ENCODE measurements around the gene IL22RA2.

Gene IL22RA2

DNA sequence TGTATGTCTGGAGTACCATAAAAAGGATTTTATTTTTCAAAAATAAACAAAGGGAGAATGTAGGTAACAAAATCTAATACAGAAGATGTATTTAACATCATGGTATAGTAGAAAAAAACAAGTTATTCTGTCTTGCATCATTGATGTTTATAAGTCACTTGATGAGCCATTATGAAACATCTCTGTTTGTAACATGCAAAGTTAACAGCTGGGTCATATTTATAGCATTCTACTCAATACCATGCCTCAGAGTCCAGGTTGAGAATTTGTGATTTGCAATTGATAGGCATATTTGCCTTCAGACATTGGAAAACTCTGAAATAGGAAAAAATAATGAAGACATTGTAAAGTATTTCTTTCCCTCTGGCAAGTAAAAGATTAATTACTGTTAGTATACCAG, 76.4 kb downstream of the IL22RA2 start:
- no peak for DNase-seq (ENCODE audit: low read depth)

DNA sequence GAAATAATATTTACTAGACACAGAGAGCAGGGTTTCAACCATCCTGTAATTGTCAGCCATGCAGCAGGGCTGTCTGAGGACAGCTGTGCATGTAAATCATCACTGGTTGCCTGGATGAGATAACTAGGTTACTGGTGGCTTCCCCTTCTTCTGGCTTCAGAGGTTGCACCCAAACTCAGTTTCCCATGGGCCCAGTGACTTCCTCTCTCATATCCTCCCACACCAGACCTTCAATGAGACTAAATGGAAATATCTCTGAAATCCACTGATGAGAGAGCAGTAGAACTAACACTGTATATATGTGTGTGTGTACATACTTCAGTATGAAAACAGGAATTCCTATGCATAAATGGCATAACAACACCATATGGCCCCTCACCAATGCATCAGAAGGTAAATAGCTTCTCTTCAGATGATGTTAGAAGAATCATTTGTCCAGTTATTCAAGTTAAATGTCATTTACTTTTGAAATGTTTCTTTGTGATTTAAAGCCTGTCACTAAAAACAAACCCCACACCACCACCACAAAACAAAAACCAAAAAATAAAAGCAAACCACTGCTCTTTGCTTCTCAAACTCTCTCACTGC, 77.7 kb downstream of the IL22RA2 start:
- DNase-seq (ENCODE audit: low read depth) = no peak

GRCh38 chr6:137095093-137095492, 78.4 kb downstream of the IL22RA2 start:
- no peak for DNase-seq (ENCODE audit: low read depth)

DNA sequence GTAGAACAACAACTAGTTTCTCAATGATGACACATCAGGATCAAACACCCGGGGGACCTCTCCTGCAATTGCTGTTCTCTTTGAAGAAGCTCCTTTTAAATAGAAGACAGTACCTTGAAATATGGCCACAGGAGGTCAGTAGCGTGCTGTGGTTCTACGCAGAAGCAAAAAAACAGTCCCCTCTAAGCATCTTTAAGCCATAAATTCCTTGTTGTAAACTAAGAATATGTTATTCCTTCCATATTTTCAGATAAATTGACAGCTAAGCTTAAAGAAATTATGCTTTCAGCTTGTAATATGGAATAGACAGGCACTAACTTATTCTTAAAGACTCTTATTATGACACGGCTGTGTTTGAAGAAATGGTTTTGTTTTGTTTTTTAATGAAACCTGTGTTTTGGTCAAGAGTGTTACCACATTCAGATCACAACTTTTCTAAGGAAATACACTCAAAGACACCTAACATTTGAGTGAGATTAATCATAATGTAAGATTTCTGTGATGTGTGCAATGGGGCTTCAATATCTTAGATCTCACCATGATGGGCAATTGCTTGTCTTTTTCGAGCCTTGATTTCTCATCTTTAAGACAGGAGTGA, 78.9 kb downstream of the IL22RA2 start:
- peak; percentile 79 for DNase-seq (ENCODE audit: low read depth)
